GM11168 (cell line): ENCODE measurements around the gene ZNF418.
"Not testable (repeated sequence)": the region's sequence is repeated elsewhere in the genome, so short reads cannot be mapped to it uniquely, and the experiment has no call there.

ENCODE experiments used
- in situ Hi-C: fragments of 300-500 bp; cut with MboI; formaldehyde crosslinking; loops from one replicate; pipeline ENCODE4 v1.12.0; 2022; ENCODE audit warnings: low sequenced_read_pairs; ENCODE audit not compliant: unreplicated experiment

Gene ZNF418

DNA sequence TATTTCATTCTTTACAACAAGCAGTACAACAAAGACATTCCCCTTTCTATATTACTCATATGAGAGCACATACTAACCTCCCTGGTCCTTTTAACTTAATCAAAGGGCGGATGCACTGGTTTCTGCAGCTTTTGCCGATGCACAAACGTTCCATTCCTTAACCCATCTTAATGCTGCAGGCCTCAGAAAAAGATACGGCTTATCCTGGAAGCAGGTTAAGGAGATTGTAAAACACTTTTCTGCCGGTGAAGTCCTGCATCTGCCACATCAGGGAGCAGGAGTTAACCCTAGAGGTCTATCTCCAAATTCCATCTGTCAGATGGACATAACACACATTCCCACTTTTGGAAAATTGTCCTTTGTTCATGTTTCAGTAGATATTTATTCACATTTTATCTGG is 34.9 kb downstream of the ZNF418 start:
- in situ Hi-C loops, result loop anchor here (5.0 kb wide), 1 partner anchor 48 kb away; no protein-coding TSS in a partner anchor

DNA sequence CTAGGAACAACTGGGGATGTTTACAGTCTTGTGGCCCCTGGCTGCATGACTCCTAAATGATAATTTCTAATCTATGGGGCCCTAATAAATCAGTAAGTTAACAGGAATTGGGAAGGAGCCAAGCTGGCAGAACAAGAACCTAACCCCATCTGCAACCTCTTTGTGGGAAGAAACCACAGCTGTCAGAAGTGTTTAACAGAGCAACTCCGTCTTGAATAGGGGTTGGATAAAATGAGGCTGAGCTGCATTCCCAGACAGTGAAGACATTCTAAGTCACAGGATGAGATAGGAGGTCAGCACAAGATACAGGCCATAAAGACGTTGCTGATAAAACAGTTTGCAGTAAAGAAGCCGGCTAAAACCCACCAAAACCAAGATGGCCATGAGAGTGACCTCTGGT is 44.5 kb downstream of the ZNF418 start:
- in situ Hi-C loops, result not testable (repeated sequence)

DNA sequence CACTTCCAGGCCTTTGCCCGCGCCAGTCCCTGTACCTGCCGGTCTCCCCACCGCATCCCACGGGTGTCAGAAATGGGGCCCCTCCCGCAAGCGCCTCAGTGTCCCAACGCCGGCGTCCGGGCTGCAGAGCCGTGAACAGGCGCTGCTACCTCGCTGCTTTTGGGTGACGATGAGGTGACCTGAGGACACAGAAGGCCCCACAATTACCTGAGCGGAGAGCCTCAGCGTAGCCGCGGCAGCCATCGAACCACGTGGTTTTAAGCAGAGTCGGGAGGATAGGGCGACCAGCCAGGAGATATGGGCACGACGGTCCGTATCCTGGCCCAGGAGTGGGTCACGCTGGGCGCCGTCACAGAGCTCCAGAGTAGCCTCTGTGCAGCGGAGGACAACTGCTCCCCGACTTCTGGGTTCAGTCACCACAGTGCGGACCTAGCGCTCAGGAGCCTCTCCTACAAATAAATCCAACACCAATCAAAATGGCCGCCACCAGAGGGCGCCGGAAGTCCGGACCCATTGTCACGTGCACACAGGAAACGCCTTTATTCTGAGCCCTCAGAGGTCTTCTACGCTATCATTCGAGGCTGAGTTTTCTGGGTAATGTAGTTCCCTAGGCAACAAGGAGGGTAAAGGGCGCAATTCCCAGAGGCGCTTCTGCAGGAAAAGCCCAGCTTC is 46.5 kb downstream of the ZNF418 start, which contains the start of gene ZNF814:
TSS of gene ZNF814 (minus strand) at position 478 of the 672 bp plus-strand sequence. CDS start at position 243, 235 bp downstream.
- in situ Hi-C loops, result no loop called here

DNA sequence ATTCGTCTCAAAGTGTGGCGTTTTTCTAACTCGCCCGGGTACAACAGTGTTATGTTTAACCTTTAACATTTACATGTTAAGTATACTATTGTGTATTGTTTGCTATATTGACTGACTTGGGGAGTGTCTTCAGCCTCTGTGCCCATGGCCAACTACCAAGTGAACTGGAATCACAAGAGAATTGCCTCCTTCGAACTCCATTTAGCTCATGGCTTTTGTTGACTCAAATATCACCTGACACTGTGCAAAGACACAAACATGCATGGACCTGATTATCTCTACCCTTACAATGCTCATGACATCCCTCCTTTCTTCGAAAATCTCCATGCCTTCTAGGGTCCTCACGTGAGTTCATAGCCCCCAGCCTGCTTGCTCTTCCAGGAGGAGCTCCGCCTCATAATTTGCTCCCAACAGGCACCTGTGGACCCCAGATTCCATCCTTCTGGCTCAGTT is 47.1 kb downstream of the ZNF418 start:
- in situ Hi-C loops, result no loop called here

DNA sequence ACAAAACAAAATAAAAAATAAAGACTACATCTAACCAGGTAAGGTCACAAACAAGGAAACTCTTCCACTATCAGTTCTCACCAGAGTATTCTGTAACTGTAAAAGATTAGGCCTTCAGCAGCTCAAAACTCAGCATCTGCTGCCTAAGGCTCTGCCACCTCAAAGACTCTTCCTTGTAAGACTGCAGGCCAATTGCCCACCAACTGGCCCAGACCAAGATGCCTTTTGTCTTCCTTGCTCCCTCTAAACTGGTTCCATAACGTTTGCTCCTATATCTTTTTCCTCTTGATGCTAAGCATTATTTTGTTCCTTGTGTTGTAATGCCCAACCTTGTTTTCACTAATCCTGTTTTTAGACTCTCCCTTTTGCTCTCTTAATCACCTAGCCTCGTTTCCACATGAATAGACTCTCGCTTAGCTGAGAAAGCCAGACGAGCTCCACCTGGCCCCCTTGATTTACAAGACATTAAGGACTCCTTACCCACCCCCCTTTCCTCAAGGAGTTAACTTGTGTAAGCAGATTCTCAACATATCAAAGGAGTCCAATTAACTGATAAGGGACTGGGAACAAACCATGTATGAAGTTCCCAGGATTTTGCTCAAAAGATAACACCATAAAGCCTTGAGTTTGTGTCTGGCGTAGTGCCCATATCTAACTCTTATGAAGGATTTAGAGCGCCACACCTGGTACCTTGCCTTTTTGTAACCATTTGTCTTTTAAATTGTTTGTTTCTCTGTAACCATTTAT is 47.8 kb downstream of the ZNF418 start:
- in situ Hi-C loops, result no loop called here

DNA sequence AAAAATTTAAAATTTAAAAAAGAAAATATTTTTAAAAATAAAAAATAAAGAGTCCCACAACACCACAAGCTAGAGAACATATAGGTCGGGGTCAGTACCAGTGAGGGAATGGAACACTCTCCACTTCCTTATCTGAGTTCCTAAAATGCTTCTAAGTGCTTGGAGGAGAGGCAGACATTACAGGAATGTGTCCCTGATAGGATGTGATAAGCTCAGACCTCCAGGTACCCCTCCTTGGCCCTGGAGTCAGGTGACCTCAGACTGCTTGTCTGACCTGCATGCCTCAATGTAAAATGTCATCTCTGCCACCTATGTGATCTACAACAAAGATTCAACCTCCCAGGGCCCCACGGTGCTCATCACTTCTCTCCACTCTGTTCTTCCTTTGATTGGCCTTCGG is 49.2 kb downstream of the ZNF418 start:
- in situ Hi-C loops, result no loop called here

DNA sequence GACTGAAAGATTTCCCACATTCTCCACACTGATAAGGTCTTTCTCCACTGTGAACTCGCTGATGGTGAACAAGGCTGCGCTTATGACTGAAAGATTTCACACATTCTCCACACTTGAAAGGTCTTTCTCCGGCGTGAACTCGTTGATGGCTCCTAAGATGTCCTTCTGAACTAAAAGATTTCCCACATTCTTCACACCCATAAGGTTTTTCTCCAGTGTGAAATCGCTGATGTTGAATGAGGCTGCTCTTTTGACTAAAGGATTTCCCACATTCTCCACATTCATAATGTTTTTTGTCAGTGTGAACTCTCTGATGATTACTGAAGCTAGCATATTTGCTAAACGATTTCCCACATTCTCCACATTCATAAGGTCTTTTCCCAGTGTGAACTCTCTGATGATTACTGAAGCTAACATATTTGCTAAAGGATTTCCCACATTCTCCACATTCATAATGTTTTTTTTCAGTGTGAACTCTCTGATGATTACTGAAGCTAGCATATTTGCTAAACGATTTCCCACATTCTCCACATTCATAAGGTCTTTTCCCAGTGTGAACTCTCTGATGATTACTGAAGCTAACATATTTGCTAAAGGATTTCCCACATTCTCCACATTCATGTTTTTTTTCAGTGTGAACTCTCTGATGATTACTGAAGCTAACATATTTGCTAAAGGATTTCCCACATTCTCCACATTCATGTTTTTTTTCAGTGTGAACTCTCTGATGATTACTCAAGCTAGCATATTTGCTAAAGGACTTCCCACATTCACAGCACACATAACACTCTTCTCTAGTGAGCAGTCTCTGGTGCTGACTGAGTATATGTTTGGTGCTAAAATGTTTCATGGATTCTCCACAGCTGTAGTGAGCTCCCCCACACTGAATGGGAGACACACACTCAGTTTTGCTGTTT is 61.1 kb downstream of the ZNF418 start:
- in situ Hi-C loops, result not testable (repeated sequence)

DNA sequence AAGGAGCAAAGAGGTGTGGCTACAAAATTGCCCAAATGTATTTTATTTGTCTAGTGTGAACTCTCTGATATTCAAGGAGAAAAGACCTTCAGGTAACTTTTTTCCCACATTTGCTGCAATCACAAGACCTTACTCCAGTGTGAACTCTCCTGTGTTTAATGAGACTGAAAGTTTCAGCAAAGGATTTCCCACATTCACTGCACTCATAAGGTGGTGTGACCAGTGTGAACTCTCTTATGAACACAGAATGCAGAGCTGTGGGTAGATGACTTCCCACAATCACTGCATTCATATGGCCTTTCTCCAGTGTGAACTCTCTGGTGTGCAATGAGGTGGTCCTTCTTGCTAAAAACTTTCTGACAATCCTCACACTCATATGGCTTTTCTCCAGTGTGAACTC is 62.8 kb downstream of the ZNF418 start:
- in situ Hi-C loops, result no loop called here
